Esophagus muscularis mucosa (tissue), 4 donors: ENCODE data around the gene HIVEP2. TPM values are rescaled to one million over a fixed set of nuclear protein-coding genes. Genes with fewer than 3 reads are reported as not detected.
"Not testable (repeated sequence)": the region's sequence is repeated elsewhere in the genome, so short reads cannot be mapped to it uniquely, and the experiment has no call there.

ENCODE experiments used
- DNase-seq: peaks from one replicate; pipeline ENCODE4 v3.0.0-alpha.2; 2017; ENCODE audit errors: extremely low spot score
- H3K27ac ChIP-seq, 4 donors: fragments of 200-600 bp; sonication (generic); replicated peaks in 1 of 4; 1 replicate in 3 of 4; 2 replicates in 1 of 4; pipeline ENCODE4 v1.5.1; 2016 to 2019; ENCODE audit warnings: mild to moderate bottlenecking in 1 of 4
- H3K27me3 ChIP-seq, 4 donors: fragments of 200-600 bp; sonication (generic); one replicate each; pipeline versions ENCODE4 v1.5.1 to v1.6.0; 2016 to 2019
- H3K36me3 ChIP-seq, 4 donors: fragments of 200-600 bp; sonication (generic); one replicate each; pipeline ENCODE4 v1.5.1; 2016 to 2019
- H3K4me1 ChIP-seq, 4 donors: fragments of 200-600 bp; sonication (generic); one replicate each; pipeline ENCODE4 v1.5.1; 2016 to 2019
- H3K4me3 ChIP-seq, 4 donors: fragments of 200-600 bp; sonication (generic); 1 replicate in 2 of 4; 2 replicates in 2 of 4; pipeline ENCODE4 v1.5.1; 2016 to 2019; ENCODE audit warnings: mild to moderate bottlenecking in 4 of 4, moderate library complexity in 1 of 4
- H3K9me3 ChIP-seq, 4 donors: fragments of 200-600 bp; sonication (generic); 1 replicate in 3 of 4; 2 replicates in 1 of 4; pipeline ENCODE4 v1.5.1; 2016 to 2019
- CTCF ChIP-seq, 3 experiments: fragments of 200-600 bp in 2 of 3; fragments of 450-650 bp in 1 of 3; sonication (generic) in 2 of 3; IDR thresholded peaks; one replicate each; pipeline ENCODE4 v1.5.1; 2017 to 2019; ENCODE audit warnings: antibody characterized with exemption in 3 of 3, mild to moderate bottlenecking in 2 of 3, moderate library complexity in 1 of 3
- EP300 ChIP-seq: sonication (generic); formaldehyde crosslinking; IDR thresholded peaks from one replicate; pipeline ENCODE4 v1.6.1; 2017; ENCODE audit warnings: antibody characterized with exemption
- POLR2A ChIP-seq: fragments of 450-650 bp; IDR thresholded peaks from one replicate; pipeline ENCODE4 v1.6.1; 2017; ENCODE audit warnings: antibody characterized with exemption, moderate library complexity, mild to moderate bottlenecking, low read depth
- POLR2AphosphoS5 ChIP-seq, 2 donors: sonication (generic); formaldehyde crosslinking; IDR thresholded peaks; one replicate each; pipeline ENCODE4 v1.6.1; 2017; ENCODE audit warnings: antibody characterized with exemption in 2 of 2
- WGBS: methylation state at CpG from one replicate; pipeline ENCODE4 v1.1.5; 2018; 5-methylcytosine and 5-hydroxymethylcytosine counted together
- intact Hi-C: fragments of 100-400 bp; cut with DNase I; formaldehyde crosslinking; loops from one replicate; pipeline ENCODE4 v1.15.1; 2023
- total RNA-seq, 4 donors: library from RNA; depleted of rRNA; stranded (reverse); fragments of >200 nt; gene quantifications; one replicate each; pipeline versions ENCODE4 v1.1.0 to v1.2.1, GENCODE V29; 2016

HIVEP2 gene
- total RNA-seq, 4 donors from 2014 or later, result 20.3 to 29.3 (median 22.1) TPM

- no peak for DNase-seq
- Histone ChIP-seq H3K27me3 (no peaks in the 10 kb centered on the region), H3K36me3 (no peaks in the 10 kb centered on the region), H3K9me3 (no peaks in the 10 kb centered on the region), H3K4me1 (no peaks in the 10 kb centered on the region), H3K27ac (no peak overlapping the region), H3K4me3 (no peak overlapping the region)
- TF ChIP-seq EP300 (no peak), CTCF (IDR thresholded peaks at IDR 0.05) (no peak), POLR2A (no peak), POLR2AphosphoS5 (IDR thresholded peaks at IDR 0.05) (no peak)
- intact Hi-C loops, result no loop called here
- WGBS, result 79% methylated on average over 3 of the region's 3 CpGs
These were observed 30.4 kb upstream of the HIVEP2 start for GRCh38 chr6:142975365-142975764.

GRCh38 chr6:142970941-142971340 is 26.0 kb upstream of the HIVEP2 start:
- H3K4me1 ChIP-seq, intact Hi-C loops, DNase-seq, H3K9me3 ChIP-seq, H3K27ac ChIP-seq, H3K27me3 ChIP-seq, H3K4me3 ChIP-seq, H3K36me3 ChIP-seq: not testable (repeated sequence)
- WGBS, result 100% methylated on average over 3 of the region's 3 CpGs

GRCh38 chr6:142968601-142969000 is 23.6 kb upstream of the HIVEP2 start:
- H3K4me3 ChIP-seq, result no peak overlapping the region
- DNase-seq, result no peak
- no peak overlapping the region for H3K27ac ChIP-seq
- no peaks in the 10 kb centered on the region for H3K9me3 ChIP-seq
- intact Hi-C loops, result no loop called here
- no peaks in the 10 kb centered on the region for H3K4me1 ChIP-seq
- no peak for TF ChIP-seq EP300
- no peak for TF ChIP-seq POLR2AphosphoS5 (IDR thresholded peaks at IDR 0.05)
- no peak for TF ChIP-seq POLR2A
- no peak for TF ChIP-seq CTCF (IDR thresholded peaks at IDR 0.05)
- H3K27me3 ChIP-seq, result no peaks in the 10 kb centered on the region
- H3K36me3 ChIP-seq, result no peaks in the 10 kb centered on the region

GRCh38 chr6:142966294-142966693 is 21.3 kb upstream of the HIVEP2 start:
- Histone ChIP-seq H3K9me3 (no peaks in the 10 kb centered on the region), H3K4me1 (no peaks in the 10 kb centered on the region), H3K27me3 (no peaks in the 10 kb centered on the region), H3K27ac (no peak overlapping the region), H3K36me3 (no peaks in the 10 kb centered on the region), H3K4me3 (no peak overlapping the region)
- 84% methylated on average over 1 of the region's 1 CpG for WGBS
- no peak for DNase-seq
- intact Hi-C loops, result no loop called here
- TF ChIP-seq EP300, result no peak
- no peak for TF ChIP-seq POLR2AphosphoS5 (IDR thresholded peaks at IDR 0.05)
- no peak for TF ChIP-seq CTCF (IDR thresholded peaks at IDR 0.05)
- TF ChIP-seq POLR2A, result no peak

GRCh38 chr6:142965164-142965563 is 20.2 kb upstream of the HIVEP2 start:
- no peak overlapping the region for H3K27ac ChIP-seq
- WGBS, result 100% methylated on average over 1 of the region's 1 CpG
- H3K4me1 ChIP-seq, result no peaks in the 10 kb centered on the region
- H3K4me3 ChIP-seq, result no peak overlapping the region
- no peaks in the 10 kb centered on the region for H3K9me3 ChIP-seq
- intact Hi-C loops, result no loop called here
- no peaks in the 10 kb centered on the region for H3K27me3 ChIP-seq
- no peaks in the 10 kb centered on the region for H3K36me3 ChIP-seq
- no peak for TF ChIP-seq POLR2AphosphoS5 (IDR thresholded peaks at IDR 0.05)
- TF ChIP-seq CTCF (IDR thresholded peaks at IDR 0.05), result no peak
- TF ChIP-seq POLR2A, result no peak
- no peak for TF ChIP-seq EP300
- no peak for DNase-seq
